NK-92 treated with Interleukin-12 subunit alpha and Interleukin-12 subunit beta, amount 100 ng/mL, for 24 hours (cell line): Measurements from ENCODE around the gene HOXB8.

Source experiments
- DNase-seq: peaks from one replicate; lab custom pipeline; 2025; lab: John Stamatoyannopoulos, UW

HOXB8 gene

GRCh38 chr17:48610282-48611211 lies 4.5 kb downstream of the HOXB8 start, which contains the start of gene HOXB7:
TSS of gene HOXB7 (minus strand) at chr17:48611017. CDS start at chr17:48610918, 99 bp downstream.
- peak; percentile 68 for DNase-seq

GRCh38 chr17:48609759-48610281 lies 5.3 kb downstream of the HOXB8 start:
- no peak for DNase-seq

GRCh38 chr17:48609033-48609432 lies 6.1 kb downstream of the HOXB8 start:
- no peak for DNase-seq

- no peak for DNase-seq
Observed at GRCh38 chr17:48608494-48608834, 6.6 kb downstream of the HOXB8 start.

- no peak for DNase-seq
Observed at GRCh38 chr17:48606892-48607614, 8.0 kb downstream of the HOXB8 start.

- DNase-seq, result no peak
Observed at GRCh38 chr17:48605991-48606891, 8.9 kb downstream of the HOXB8 start.

- DNase-seq, result no peak
Observed at GRCh38 chr17:48605409-48605919, 9.6 kb downstream of the HOXB8 start.

GRCh38 chr17:48604770-48605329 lies 10.2 kb downstream of the HOXB8 start, which contains the start of gene HOXB6:
TSS of gene HOXB6 (minus strand) at chr17:48604986. CDS start at chr17:48598150, 6,836 bp downstream.
- no peak for DNase-seq

GRCh38 chr17:48603959-48604769 lies 10.9 kb downstream of the HOXB8 start:
- DNase-seq, result no peak

DNA sequence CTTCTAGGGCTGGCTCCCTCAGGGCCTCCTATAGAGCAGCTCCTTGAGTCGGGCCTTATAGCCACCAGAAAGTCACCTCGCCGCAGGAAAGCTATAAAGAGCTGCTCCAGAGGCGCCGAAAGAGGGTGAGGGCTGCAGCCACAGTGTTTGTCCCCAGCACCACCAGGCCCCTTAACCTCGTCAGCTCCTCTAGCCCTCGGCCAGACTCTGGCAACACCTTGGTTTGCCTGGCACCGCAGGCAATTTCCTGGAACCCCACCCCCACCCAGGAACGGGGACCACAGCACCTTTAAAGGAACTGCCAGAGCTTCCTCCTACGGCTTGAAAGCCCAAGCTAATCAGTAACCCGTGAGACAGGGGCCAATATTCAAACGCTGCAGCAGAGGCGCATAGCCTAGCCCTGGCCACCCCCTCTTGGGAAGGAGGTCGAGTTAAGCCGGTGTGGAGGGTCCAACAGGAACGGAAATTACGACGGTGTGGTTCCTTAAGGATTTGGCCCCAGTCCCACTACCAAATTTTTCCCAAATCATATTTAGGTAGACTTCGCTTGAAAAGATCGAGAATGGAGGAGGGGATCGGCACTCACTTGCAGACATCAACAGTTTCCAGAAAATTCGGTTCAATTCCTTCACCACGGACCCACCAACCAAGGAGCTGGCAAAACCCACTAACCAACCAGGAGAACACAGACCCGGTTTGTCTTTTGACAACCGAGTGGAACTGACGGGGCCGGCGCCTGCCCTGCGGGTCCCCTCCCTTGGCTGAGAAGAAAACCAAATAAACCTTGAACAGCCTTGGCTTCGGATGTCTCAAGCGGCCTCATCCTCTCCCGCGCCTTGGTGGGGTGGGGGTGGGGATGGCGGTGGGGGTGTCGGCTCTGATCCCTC lies 13.3 kb downstream of the HOXB8 start:
- no peak for DNase-seq

DNA sequence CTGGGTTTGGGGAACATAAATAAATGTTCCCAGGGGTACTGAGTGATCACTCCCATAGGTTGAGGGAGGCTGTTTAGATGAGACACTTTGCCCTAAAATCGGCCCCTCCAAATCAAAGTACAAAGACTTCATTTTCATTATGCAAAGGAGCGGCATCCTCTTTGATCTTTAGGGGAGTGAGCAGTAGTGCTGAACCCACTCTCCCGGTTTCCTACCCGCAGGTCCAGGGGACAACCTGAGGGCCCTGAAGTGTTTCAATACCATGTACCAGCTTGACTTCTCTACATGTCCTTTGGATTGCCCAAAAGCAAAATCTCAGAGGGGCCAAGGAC lies 13.9 kb downstream of the HOXB8 start:
- DNase-seq, result no peak

DNA sequence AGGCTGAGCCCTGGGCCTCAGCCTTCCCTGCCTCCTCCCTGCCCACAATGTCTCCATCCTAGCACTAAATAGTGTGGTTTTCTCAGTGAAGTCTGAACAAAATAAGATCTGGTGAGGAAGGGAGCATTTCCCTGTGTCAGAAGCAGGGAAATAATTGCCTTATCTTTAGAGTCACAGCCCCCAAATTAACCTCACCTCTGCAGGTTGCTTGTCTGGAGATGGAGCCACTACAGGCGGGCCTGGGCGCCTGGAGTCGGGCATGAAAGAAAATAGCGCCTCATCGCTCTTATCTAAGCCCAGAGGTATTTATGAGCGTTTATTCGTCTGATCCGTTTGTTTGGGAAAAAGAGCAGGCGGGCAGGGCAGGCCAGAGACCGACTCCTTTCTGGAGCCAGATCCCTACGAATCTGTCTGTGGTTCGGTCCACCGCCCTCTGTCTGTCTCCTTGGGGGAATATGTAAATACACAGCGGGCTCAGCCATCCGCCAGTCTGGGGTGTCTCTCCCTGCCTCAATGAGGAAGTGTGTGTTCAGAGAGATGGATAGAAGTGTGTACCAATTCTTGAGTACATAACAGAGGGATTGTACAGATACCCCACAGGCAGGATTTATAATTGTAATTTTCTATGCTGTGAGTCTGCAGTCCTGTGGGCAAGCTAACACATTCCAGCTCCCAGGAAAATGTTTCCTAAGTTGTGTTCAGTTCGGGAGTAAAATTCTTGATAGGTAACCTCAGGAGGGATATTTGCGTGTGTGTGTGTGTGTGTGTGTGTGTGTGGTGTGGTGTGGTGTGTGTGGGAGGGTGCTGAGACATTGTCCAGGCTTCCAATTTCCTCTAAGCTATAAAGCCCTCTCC lies 14.6 kb downstream of the HOXB8 start:
- no peak for DNase-seq

- DNase-seq, result no peak
Observed at GRCh38 chr17:48599354-48599753, 15.7 kb downstream of the HOXB8 start.

DNA sequence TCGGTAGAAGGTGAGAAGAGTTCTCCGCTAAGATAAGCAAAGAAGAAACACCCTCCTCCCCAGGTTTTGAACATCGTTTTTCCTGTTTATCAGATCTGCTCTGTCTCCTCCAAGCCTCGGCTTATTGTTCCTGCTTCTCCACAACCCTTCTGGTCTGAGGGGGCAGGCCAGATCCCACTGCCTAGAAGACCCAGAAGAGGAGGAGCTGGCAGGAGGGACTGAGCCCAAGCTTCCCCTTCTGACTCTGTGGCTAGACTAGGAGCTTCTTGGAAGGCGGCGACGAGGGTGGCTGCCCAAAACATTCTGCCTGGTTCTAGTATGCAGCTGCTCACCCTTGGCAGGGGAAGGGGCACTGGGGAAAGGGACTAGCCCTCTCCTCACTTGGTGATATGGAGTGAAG lies 16.4 kb downstream of the HOXB8 start:
- no peak for DNase-seq

DNA sequence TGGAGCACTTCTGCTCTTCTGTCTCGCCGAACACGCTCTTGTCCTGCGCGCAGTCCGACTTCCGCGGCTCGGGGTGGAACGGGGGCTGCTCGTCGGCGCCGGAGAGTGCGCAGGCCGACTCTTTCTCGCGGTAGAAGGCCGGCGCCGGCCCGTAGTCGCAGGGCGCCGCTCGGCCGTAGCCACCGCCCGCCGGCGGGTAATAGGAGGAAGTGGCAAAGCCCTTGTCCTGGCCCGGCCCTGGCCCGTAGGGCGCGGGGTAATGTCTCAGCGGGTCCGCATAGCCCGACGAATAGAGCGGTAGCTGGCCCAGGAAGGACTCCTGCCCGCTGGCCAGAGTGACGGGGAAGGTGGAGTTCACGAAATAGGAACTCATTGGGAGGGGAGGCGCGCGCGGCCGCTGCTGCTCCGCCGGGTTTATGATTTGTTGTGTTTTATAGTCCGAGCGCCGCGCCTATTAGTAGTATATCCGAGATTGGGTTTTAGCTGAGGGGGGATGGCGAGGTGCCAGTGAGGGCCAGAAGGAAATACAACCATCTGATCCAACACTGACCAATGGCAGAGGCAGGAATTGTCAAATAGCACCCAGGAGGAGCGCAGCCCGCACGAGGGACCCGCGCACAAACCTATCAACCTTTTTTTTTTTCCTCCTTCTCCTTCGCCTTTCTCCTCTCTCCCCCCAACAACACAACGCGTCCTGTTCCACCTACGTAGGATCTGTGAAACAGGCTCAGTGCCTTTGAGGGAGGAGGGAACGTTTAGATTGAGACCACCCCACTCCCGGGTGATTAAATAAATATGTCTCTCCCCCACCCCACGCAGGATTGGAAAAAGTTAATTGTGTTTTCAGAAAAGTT lies 17.1 kb downstream of the HOXB8 start:
- no peak for DNase-seq

- no peak for DNase-seq
Observed at GRCh38 chr17:48597528-48597777, 17.6 kb downstream of the HOXB8 start.

- no peak for DNase-seq
Observed at GRCh38 chr17:48596735-48597527, 18.2 kb downstream of the HOXB8 start.
